HEK293T (cell line): ENCODE data around the gene ISG20L2.
A peak's percentile ranks its signal among the peaks of the same experiment; 100 is the strongest.

Experiments used
- CTCF ChIA-PET: fragments of 350-600 bp; formaldehyde crosslinking; extraction: SDS; loops from one replicate; lab custom pipeline; 2021; ENCODE audit warnings: antibody characterized with exemption, inconsistent platforms; lab: Yijun Ruan, JAX
- POLR2A ChIA-PET: fragments of 350-600 bp; formaldehyde crosslinking; extraction: SDS; loops from one replicate; lab custom pipeline; 2020; ENCODE audit warnings: antibody characterized with exemption, inconsistent platforms; lab: Yijun Ruan, JAX
- DNase-seq: peaks from one replicate; pipeline ENCODE4 v3.0.0; 2012; ENCODE audit warnings: mixed read lengths; ENCODE audit errors: extremely low spot score
- ARNT ChIP-seq: fragments of 450-650 bp; IDR thresholded peaks from 2 replicates; pipeline ENCODE4 v1.6.1; 2017; ENCODE audit warnings: mild to moderate bottlenecking
- BHLHE40 ChIP-seq: fragments of 450-650 bp; IDR thresholded peaks from 2 replicates; pipeline ENCODE4 v1.6.1; 2016; ENCODE audit warnings: mild to moderate bottlenecking, moderate library complexity, borderline replicate concordance
- CTBP1 ChIP-seq: fragments of 450-650 bp; IDR thresholded peaks from 2 replicates; pipeline ENCODE4 v1.6.1; 2016; ENCODE audit warnings: borderline replicate concordance
- ELF4 ChIP-seq: fragments of 450-650 bp; IDR thresholded peaks from 2 replicates; pipeline ENCODE4 v1.6.1; 2017; ENCODE audit warnings: antibody characterized with exemption
- FOXA1 ChIP-seq: fragments of 450-650 bp; IDR thresholded peaks from 2 replicates; pipeline ENCODE4 v1.6.1; 2016; ENCODE audit warnings: mild to moderate bottlenecking
- FOXK2 ChIP-seq: fragments of 450-650 bp; IDR thresholded peaks from 2 replicates; pipeline ENCODE4 v1.6.1; 2016; ENCODE audit warnings: mild to moderate bottlenecking
- FOXM1 ChIP-seq: fragments of 450-650 bp; IDR thresholded peaks from 2 replicates; pipeline ENCODE4 v1.6.1; 2017; ENCODE audit warnings: mild to moderate bottlenecking, borderline replicate concordance
- HDGF ChIP-seq: fragments of 450-650 bp; IDR thresholded peaks from 2 replicates; pipeline ENCODE4 v1.6.1; 2017; ENCODE audit warnings: antibody characterized with exemption, borderline replicate concordance
- L3MBTL2 ChIP-seq: fragments of 450-650 bp; conservative IDR thresholded peaks from 2 replicates; pipeline ENCODE4 v1.6.1; 2016; ENCODE audit warnings: mild to moderate bottlenecking
- LEF1 ChIP-seq: fragments of 450-650 bp; IDR thresholded peaks from 2 replicates; pipeline ENCODE4 v1.6.1; 2017; ENCODE audit warnings: mild to moderate bottlenecking, borderline replicate concordance
- NFRKB ChIP-seq: fragments of 450-650 bp; IDR thresholded peaks from 2 replicates; pipeline ENCODE4 v1.6.1; 2016; ENCODE audit warnings: mild to moderate bottlenecking, moderate library complexity
- PKNOX1 ChIP-seq: fragments of 450-650 bp; IDR thresholded peaks from 2 replicates; pipeline ENCODE4 v1.6.1; 2016
- SP1 ChIP-seq: fragments of 450-650 bp; IDR thresholded peaks from 2 replicates; pipeline ENCODE4 v1.6.1; 2017
- SUZ12 ChIP-seq: fragments of 450-650 bp; IDR thresholded peaks from 2 replicates; pipeline ENCODE4 v1.6.1; 2016; ENCODE audit warnings: mild to moderate bottlenecking
- TARDBP ChIP-seq: fragments of 450-650 bp; IDR thresholded peaks from 2 replicates; pipeline ENCODE4 v1.6.1; 2016
- ZNF384 ChIP-seq: fragments of 450-650 bp; IDR thresholded peaks from 2 replicates; pipeline ENCODE4 v1.6.1; 2016

ISG20L2 gene

GRCh38 chr1:156728599-156729462, at the start of gene ISG20L2:
Gene ISG20L2 (minus strand): TSS chr1:156728766. CDS start chr1:156727652, 1,114 bp downstream.
- TF ChIP-seq TARDBP, result peak; percentile 83
- no peak for TF ChIP-seq FOXK2
- no peak for TF ChIP-seq SUZ12
- TF ChIP-seq NFRKB, result no peak
- TF ChIP-seq L3MBTL2, result peak; percentile 44
- peak; percentile 13; the same call in 1 of the 2 replicates for TF ChIP-seq PKNOX1
- no peak for TF ChIP-seq ELF4

GRCh38 chr1:156777573-156777972, 49.0 kb upstream of the ISG20L2 start:
- no peak for DNase-seq
- no peak for TF ChIP-seq SP1
- TF ChIP-seq TARDBP, result no peak
- TF ChIP-seq BHLHE40, result no peak
- TF ChIP-seq LEF1, result no peak
- TF ChIP-seq SUZ12, result no peak
- no peak for TF ChIP-seq FOXA1
- TF ChIP-seq L3MBTL2, result no peak
- no peak for TF ChIP-seq ARNT
- no peak for TF ChIP-seq PKNOX1
- TF ChIP-seq CTBP1, result no peak
- TF ChIP-seq ELF4, result no peak
- no peak for TF ChIP-seq FOXK2
- TF ChIP-seq FOXM1, result no peak
- TF ChIP-seq NFRKB, result no peak
- CTCF ChIA-PET, result interaction anchor here (0.6 to 2.3 kb wide), 2 partner anchors 16 to 88 kb away, joined by 4 to 7 read pairs; no protein-coding TSS in a partner anchor
- POLR2A ChIA-PET, result interaction anchor here (2.2 kb wide), 1 partner anchor 11 kb away, joined by 7 read pairs; the partner anchor contains the start of gene PRCC

More at GRCh38 chr1:156728599-156729462, at the start of gene ISG20L2:
- CTCF ChIA-PET, result interaction anchor here (0.9 to 5.2 kb wide), 7 partner anchors 9 to 132 kb away, joined by 3 to 335 read pairs (median 5); partner anchors contain the start of genes CRABP2, INSRR and NTRK1
- POLR2A ChIA-PET, result interaction anchor here (0.6 to 7.4 kb wide), 54 partner anchors 8 to 228 kb away, joined by 3 to 137 read pairs (median 5); partner anchors contain the start of genes CRABP2, HAPLN2, HDGF and INSRR
- peak; percentile 94 for DNase-seq

- CTCF ChIA-PET, result interaction anchor here (2.3 kb wide), 1 partner anchor 88 kb away, joined by 7 read pairs; no protein-coding TSS in a partner anchor
- no peak for DNase-seq
Measured at GRCh38 chr1:156776942-156777341, 48.4 kb upstream of the ISG20L2 start.

GRCh38 chr1:156775799-156776198, 47.2 kb upstream of the ISG20L2 start:
- POLR2A ChIA-PET, result interaction anchor here (2.2 kb wide), 1 partner anchor 9 kb away, joined by 7 read pairs; the partner anchor contains the start of gene PRCC
- DNase-seq, result no peak
- CTCF ChIA-PET, result interaction anchor here (0.6 to 2.3 kb wide), 2 partner anchors 86 to 437 kb away, joined by 6 to 7 read pairs; no protein-coding TSS in a partner anchor
- TF ChIP-seq FOXA1 (no peak), L3MBTL2 (no peak), CTBP1 (no peak), NFRKB (no peak), SUZ12 (no peak)

More at GRCh38 chr1:156776942-156777341, 48.4 kb upstream of the ISG20L2 start:
- TF ChIP-seq LEF1, result no peak
- no peak for TF ChIP-seq L3MBTL2
- TF ChIP-seq FOXK2, result no peak
- TF ChIP-seq ARNT, result no peak
- TF ChIP-seq ELF4, result no peak
- no peak for TF ChIP-seq PKNOX1
- no peak for TF ChIP-seq ZNF384
- TF ChIP-seq CTBP1, result no peak
- no peak for TF ChIP-seq HDGF
- no peak for TF ChIP-seq TARDBP
- no peak for TF ChIP-seq FOXM1
- POLR2A ChIA-PET, result interaction anchor here (2.2 kb wide), 1 partner anchor 10 kb away, joined by 7 read pairs; the partner anchor contains the start of gene PRCC

GRCh38 chr1:156773607-156774006, 45.0 kb upstream of the ISG20L2 start:
- no peak for TF ChIP-seq ZNF384
- no peak for TF ChIP-seq HDGF
- TF ChIP-seq SUZ12, result no peak
- no peak for TF ChIP-seq ELF4
- no peak for TF ChIP-seq BHLHE40
- no peak for TF ChIP-seq PKNOX1
- TF ChIP-seq ARNT, result no peak
- TF ChIP-seq LEF1, result no peak
- no peak for TF ChIP-seq CTBP1
- TF ChIP-seq FOXA1, result no peak
- no peak for TF ChIP-seq TARDBP
- no peak for TF ChIP-seq L3MBTL2
- TF ChIP-seq FOXM1, result no peak
- TF ChIP-seq SP1, result no peak
- TF ChIP-seq NFRKB, result no peak
- TF ChIP-seq FOXK2, result no peak
- ChIA-PET POLR2A (no interaction called here), CTCF (interaction anchor here (1.1 to 1.6 kb wide), 2 partner anchors 21 to 47 kb away, joined by 3 to 9 read pairs; no protein-coding TSS in a partner anchor)
- DNase-seq, result no peak
